Liver (tissue), 3 donors: ENCODE results near the gene CACNA1C.

Experiments used
- ATF3 ChIP-seq: IDR thresholded peaks from 2 replicates; pipeline ENCODE4 v1.6.1; 2016; ENCODE audit warnings: antibody characterized with exemption
- CTCF ChIP-seq: fragments of 150-350 bp; IDR thresholded peaks from 2 replicates; pipeline ENCODE4 v1.5.1; 2017; ENCODE audit warnings: improper control_type of control experiment, low read depth, low read length; ENCODE audit not compliant: missing input control
- EGR1 ChIP-seq, 2 donors: IDR thresholded peaks; 2 replicates each; pipeline ENCODE4 v1.6.1; 2016 to 2018; ENCODE audit warnings: antibody characterized with exemption in 2 of 2, low read depth in 2 of 2
- GABPA ChIP-seq, 2 donors: IDR thresholded peaks in 1 of 2; conservative IDR thresholded peaks in 1 of 2; 2 replicates each; pipeline ENCODE4 v1.6.1; 2016; ENCODE audit warnings: antibody characterized with exemption in 2 of 2, mild to moderate bottlenecking in 1 of 2, moderate library complexity in 1 of 2
- HNF4A ChIP-seq, 2 donors: conservative IDR thresholded peaks; 2 replicates each; pipeline ENCODE4 v1.6.1; 2016; ENCODE audit warnings: antibody characterized with exemption in 2 of 2, mild to moderate bottlenecking in 2 of 2
- JUND ChIP-seq, 2 donors: IDR thresholded peaks; 2 replicates each; pipeline ENCODE4 v1.6.1; 2016; ENCODE audit warnings: antibody characterized with exemption in 2 of 2
- MAX ChIP-seq: IDR thresholded peaks from 2 replicates; pipeline ENCODE4 v1.6.1; 2016; ENCODE audit warnings: antibody characterized with exemption
- RAD21 ChIP-seq, 2 donors: IDR thresholded peaks; 2 replicates each; pipeline ENCODE4 v1.6.1; 2016; ENCODE audit warnings: antibody characterized with exemption in 2 of 2, mild to moderate bottlenecking in 2 of 2
- REST ChIP-seq: IDR thresholded peaks from 2 replicates; pipeline ENCODE4 v1.6.1; 2016; ENCODE audit warnings: antibody characterized with exemption, mild to moderate bottlenecking
- TAF1 ChIP-seq: conservative IDR thresholded peaks from 2 replicates; pipeline ENCODE4 v1.6.1; 2016; ENCODE audit warnings: antibody characterized with exemption, mild to moderate bottlenecking
- YY1 ChIP-seq: IDR thresholded peaks from 2 replicates; pipeline ENCODE4 v1.6.1; 2016; ENCODE audit warnings: antibody characterized with exemption, mild to moderate bottlenecking
- ZBTB33 ChIP-seq: IDR thresholded peaks from 2 replicates; pipeline ENCODE4 v1.6.1; 2016; ENCODE audit warnings: antibody characterized with exemption
- donor health status: healthy.
- donor health status: healthy.

GRCh38 chr12:2605301-2605700, 552.5 kb downstream of the CACNA1C start:
- TF ChIP-seq RAD21 (IDR thresholded peaks at IDR 0.05) (no peak), TAF1 (no peak), MAX (no peak), CTCF (no peak), HNF4A (conservative IDR thresholded peaks at IDR 0.05) (no peak), JUND (IDR thresholded peaks at IDR 0.05) (no peak), ZBTB33 (no peak), EGR1 (IDR thresholded peaks at IDR 0.05; ENCODE audit: low read depth in 2 of 2) (no peak), REST (no peak), YY1 (no peak), GABPA (IDR thresholded peaks at IDR 0.05 in 1 of 2, conservative IDR thresholded peaks at IDR 0.05 in 1 of 2) (no peak), ATF3 (no peak)
